Measurements from ENCODE around the gene ARL6IP6.

ARL6IP6 gene

DNA sequence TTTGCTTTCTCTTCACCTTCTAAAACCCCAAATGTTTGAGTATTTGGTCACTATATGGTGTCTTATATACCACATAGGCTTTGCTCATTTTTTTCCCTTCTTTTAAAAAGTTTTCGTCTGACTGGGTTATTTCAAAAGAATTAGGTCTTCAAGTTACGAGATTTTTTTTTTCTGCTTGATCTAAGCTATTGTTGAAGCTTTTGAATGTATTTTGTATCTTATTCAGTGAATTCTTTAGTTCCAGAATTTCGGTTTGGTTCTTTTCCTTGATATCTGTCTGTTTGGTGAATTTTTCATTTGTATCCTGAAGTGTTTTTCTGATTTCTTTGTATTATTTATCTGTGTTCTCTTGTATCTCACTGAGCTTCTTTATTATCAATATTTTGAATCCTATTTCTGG is 93.5 kb downstream of the ARL6IP6 start:
- DNase-seq, result no peak

Data from NCI-H1105 treated with DMSO at 0.1 percent for 48 hours (cell line).